GM13976 (cell line): ENCODE results near the gene LTA4H.

Source experiments
- DNase-seq: peaks from one replicate; pipeline ENCODE4 v3.0.0; 2012; ENCODE audit warnings: low spot score
- in situ Hi-C: fragments of 300-500 bp; cut with MboI; formaldehyde crosslinking; loops from one replicate; pipeline ENCODE4 v1.12.0; 2022; ENCODE audit warnings: low sequenced_read_pairs, mixed read lengths, inconsistent platforms; ENCODE audit not compliant: unreplicated experiment
- TF ChIP-seq, protein P1 (sequence below): IDR thresholded peaks from 2 replicates; pipeline ENCODE4 v1.5.1; 2012; ENCODE audit warnings: borderline replicate concordance, mild to moderate bottlenecking; ENCODE audit not compliant: insufficient read depth; ENCODE audit errors: extremely low read depth, missing control alignments, control extremely low read depth

The LTA4H gene

DNA sequence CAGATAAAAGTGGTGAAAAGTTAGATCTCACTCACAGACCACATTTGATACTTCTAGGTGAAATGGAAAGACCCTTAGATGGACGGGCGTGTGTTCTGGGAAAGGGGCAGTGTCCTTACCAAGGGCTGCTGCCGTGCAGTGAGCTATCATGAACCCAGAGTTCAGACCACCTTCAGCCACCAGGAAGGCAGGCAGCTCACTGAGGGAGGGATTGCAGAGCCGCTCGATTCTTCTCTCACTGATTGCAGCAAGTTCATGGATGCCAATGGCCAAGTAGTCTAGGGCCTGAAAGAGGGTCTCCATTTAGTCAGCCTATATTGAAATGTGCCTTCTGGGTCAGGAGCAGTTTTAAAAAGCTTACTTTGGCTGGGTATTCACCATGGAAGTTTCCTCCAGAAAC, 55.0 kb downstream of the LTA4H start:
- in situ Hi-C loops: no loop called here
- TF ChIP-seq, protein P1, sequence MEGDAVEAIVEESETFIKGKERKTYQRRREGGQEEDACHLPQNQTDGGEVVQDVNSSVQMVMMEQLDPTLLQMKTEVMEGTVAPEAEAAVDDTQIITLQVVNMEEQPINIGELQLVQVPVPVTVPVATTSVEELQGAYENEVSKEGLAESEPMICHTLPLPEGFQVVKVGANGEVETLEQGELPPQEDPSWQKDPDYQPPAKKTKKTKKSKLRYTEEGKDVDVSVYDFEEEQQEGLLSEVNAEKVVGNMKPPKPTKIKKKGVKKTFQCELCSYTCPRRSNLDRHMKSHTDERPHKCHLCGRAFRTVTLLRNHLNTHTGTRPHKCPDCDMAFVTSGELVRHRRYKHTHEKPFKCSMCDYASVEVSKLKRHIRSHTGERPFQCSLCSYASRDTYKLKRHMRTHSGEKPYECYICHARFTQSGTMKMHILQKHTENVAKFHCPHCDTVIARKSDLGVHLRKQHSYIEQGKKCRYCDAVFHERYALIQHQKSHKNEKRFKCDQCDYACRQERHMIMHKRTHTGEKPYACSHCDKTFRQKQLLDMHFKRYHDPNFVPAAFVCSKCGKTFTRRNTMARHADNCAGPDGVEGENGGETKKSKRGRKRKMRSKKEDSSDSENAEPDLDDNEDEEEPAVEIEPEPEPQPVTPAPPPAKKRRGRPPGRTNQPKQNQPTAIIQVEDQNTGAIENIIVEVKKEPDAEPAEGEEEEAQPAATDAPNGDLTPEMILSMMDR: no peak
- no peak for DNase-seq

DNA sequence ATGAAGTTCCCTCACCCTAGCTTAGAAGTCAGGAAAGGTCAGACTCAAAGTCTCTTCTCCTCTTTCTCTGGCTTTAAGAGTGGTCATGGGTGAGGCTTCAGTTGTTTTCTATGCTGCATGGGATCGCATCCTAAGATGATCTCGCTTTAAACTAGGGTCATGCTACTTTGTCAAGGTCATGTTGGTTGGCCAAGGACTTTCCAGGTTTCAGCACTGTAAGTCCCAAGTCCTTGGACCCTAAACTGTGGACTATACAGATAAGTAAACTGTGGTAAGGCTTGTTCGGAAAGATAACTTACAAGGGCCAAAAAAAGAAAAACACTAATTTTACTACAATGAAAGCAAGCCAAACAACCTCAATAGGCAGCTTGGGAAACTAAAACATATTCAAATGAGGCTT, 56.6 kb downstream of the LTA4H start:
- DNase-seq: no peak
- in situ Hi-C loops: no loop called here
- TF ChIP-seq, protein P1: no peak

DNA sequence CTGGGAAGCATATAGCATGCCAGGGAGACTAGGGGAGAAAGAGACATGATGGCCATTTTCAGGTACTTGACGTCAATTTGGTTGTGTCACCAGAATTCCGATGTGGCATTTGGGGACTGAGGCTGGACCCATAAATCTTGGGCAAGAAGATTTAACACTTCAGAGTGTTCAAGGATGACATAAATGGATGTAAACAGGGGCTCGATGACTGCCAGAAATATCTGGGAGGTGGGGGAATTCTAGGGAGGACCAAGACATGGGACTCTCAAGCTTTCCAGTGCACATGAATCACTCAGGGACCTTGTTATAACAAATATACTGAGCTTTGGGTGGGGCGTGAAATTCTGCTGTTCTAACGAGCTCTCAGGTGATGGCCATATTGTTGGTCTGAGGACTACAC, 57.0 kb downstream of the LTA4H start:
- DNase-seq: no peak
- in situ Hi-C loops: no loop called here
- TF ChIP-seq, protein P1: no peak

DNA sequence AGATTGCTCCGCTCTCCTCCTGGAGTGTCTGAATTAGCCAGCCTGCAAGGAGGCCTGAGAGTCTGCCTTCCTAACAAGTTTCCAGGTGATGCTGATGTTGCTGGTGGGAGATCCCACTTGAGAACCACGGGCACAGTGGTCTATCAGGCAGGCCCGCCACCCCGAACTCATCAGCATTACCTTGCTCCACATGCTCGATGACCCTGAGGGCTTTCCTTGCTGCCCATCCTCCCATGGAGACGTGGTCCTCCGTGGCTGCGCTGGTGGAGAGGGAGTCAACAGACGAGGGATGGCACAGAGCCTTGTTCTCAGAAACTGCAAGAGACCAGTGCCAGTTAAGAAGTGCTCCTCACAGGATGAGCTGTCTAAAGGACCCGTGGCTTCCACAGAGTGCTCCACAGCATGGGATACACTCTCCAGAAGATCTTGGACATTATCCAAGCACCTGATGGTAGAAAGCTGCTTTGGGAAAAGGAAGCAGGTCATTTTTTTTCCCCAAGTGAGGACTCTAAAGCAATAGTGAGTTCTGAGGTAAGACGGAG, 57.6 kb downstream of the LTA4H start:
- TF ChIP-seq, protein P1: no peak
- no peak for DNase-seq
- in situ Hi-C loops: no loop called here

DNA sequence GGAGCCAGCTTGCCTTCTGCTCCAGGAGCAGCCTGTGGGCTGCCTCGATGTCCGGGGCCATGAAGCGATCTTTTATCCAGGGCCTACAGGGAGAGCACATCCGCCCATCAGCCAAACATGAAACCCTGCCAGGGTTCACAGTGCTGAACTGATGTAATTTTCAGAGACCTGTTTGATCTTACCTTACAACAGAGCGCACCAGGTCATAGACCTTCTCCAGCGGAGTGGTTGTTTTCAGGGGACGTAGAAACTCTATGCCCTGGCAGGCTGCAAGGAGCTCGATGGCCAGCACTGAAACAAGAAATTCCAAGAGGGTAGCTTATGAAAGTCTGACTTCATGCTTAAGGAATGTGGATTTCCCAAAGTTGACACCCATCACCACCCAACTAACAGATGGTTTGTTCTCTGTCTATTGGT, 59.0 kb downstream of the LTA4H start:
- in situ Hi-C loops: no loop called here
- no peak for DNase-seq
- TF ChIP-seq, protein P1: no peak

DNA sequence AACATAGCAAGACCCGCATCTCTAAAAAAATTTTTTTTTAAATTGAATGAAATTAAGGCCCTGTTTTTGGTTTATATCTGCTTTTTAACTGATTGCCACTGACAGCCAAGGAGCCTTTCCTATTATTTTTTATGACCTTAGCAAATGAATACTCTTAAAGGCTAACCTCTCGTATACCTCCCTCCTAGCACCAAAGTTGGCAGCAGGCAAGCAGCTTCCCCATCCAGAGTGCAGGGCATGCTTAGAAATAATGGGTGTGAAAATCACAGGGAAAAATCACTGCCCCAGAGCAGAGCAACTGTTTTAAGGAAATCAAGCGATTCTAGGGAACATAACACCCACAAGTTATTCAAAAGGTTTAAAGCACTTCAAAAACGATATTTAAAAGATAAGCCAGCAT, 59.9 kb downstream of the LTA4H start:
- TF ChIP-seq, protein P1: no peak
- in situ Hi-C loops: no loop called here
- no peak for DNase-seq

DNA sequence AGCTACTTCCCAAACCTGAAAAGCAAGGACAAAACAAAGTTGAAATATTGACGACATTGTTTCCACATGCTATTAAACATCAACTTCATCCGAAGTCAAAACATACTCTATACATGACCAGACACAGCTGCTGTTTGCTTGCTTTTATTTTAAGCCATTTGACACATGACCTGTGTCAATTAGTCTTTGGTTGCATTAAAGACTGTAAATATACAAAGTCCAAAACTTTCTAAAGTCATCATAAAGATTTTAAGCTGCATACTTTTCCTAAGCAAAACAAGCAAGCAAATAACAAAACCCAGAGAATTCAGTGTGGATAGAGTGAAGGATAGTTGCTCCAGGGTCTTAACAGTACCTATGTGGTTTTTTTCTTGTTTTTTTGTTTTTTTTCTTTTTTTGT, 61.0 kb downstream of the LTA4H start:
- TF ChIP-seq, protein P1: no peak
- no peak for DNase-seq
- in situ Hi-C loops: no loop called here
